ENCODE measurements around the gene SLC12A5.
"Not testable (repeated sequence)": the region's sequence is repeated elsewhere in the genome, so short reads cannot be mapped to it uniquely, and the experiment has no call there.

Gene SLC12A5

DNA sequence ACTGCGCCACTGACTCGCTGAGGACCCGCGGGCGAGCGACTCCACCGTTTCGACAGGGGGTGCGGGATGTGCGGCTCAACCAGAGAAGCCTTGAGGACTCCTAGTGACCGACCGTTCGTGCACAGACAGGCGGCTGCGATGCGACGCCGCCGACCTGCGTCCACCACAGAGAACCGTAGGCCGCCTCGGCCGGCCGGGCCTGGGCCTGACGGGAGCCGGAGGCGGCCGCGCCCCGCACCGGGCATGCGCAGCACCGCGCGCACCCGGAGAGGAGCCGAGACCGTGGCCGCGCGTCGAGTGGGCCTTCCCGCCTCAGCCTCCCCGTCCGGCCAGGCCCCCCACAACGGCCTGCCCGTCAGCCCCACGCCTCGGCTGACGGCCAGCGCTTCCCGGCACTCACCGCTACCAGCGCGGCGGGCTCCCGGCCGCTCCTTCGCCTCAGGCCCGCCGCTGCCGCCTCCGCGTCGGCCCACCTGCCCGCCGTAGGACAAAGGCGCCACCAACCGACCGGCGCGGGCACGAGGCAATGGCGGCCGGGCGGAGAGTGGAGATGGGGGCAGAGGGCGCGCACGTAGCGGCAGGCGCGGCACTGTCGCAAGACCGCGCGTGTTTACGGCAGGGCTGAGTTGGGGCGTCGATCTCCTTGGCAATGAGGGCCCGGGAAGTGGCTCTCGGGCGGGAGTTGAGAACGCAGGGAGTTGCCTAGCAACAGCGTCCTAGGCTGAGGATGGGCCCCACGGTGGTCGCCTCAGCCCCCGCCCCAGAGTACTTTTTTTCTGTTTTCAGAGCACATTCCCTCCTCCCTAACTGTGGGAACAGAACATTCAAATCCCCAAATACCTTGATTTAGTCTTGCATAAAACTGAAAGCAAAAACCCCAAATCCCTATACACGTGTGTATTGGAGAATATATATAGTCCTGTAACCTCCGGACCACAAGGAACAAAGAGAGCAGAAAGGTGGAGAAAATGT, 60.7 kb downstream of the SLC12A5 start, which contains the start of gene NCOA5:
TSS of gene NCOA5 (minus strand) at position 546 of the 972 bp plus-strand sequence. CDS start 10,538 bp downstream, outside the sequence.
- Histone ChIP-seq H3K9me3 (no peaks in the 10 kb centered on the region), H3K27me3 (ENCODE audit: low read depth) (no peaks in the 10 kb centered on the region), H3K36me3 (replicated peaks) (peaks cover 2% of the 10 kb centered on the region; the same call in 1 of the 2 replicates), H3K4me1 (peaks cover 27% of the 10 kb centered on the region), H3K4me3 (peak within 1 kb of the TSS; percentile 75)
- in situ Hi-C loops (cut with MboI; ENCODE audit: low sequenced_read_pairs), result no loop called here
- DNase-seq (ENCODE audit: low spot score in 2 of 2), result peak; percentile 84 to 96

DNA sequence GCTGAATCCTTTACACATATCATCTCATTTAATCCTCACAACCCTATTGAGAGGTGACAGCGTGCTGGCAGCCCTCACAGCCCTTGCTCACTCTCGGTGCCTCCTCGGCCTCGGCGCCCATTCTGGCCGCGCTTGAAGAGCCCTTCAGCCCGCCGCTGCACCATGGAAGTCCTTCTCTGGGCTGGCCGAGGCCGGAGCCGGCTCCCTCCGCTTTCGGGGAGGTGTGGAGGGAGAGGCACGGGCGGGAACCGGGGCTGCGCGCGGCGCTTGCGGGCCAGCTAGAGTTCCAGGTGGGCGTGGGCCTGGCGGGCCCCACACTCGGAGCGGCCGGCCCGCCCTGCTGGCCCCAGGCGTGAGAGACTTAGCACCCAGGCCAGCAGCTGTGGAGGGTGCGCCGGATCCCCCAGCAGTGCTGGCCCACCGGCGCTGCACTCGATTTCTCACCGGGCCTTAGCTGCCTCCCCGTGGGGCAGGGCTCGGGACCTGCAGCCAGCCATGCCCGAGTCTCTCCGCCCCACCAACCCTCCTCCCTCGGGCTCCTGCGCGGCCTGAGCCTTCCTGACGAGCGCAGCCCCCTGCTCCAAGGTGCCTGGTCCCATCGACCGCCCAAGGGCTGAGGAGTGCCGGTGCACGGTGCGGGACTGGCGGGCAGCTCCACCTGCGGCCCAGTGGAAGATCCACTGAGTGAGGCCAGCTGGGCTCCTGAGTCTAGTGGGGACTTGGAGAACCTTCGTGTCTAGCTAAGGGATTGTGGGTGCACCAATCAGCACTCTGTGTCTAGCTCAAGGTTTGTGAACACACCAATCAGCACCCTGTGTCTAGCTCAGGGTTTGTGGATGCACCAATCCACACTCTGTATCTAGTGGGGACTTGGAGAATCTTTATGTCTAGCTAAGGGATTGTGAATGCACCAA, 62.9 kb downstream of the SLC12A5 start:
- H3K36me3 ChIP-seq (replicated peaks); H3K9me3 ChIP-seq; H3K4me3 ChIP-seq; DNase-seq (ENCODE audit: low spot score in 2 of 2); in situ Hi-C loops (cut with MboI; ENCODE audit: low sequenced_read_pairs); H3K27me3 ChIP-seq (ENCODE audit: low read depth): not testable (repeated sequence)
- H3K4me1 ChIP-seq, result peaks cover 13% of the 10 kb centered on the region

DNA sequence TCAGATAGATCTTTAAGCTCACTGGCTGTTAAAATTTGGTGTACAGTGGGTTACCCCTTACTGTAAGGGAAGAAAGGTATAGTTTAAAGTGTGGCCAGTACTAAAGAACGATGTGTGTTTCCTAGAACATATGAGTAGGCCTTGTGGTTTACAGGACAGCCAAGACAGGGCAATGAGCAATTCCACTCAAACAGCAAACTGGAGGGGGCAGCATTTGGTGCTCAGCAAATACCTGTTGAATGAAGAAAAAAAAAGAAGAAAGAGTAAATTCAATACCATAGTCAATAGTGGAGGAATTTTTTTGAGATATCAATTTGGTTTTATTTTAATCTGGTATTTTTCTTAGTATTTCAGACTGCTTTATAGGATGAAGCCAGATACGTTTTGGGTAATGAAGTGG, 64.5 kb downstream of the SLC12A5 start:
- no peaks in the 10 kb centered on the region for H3K4me1 ChIP-seq

DNA sequence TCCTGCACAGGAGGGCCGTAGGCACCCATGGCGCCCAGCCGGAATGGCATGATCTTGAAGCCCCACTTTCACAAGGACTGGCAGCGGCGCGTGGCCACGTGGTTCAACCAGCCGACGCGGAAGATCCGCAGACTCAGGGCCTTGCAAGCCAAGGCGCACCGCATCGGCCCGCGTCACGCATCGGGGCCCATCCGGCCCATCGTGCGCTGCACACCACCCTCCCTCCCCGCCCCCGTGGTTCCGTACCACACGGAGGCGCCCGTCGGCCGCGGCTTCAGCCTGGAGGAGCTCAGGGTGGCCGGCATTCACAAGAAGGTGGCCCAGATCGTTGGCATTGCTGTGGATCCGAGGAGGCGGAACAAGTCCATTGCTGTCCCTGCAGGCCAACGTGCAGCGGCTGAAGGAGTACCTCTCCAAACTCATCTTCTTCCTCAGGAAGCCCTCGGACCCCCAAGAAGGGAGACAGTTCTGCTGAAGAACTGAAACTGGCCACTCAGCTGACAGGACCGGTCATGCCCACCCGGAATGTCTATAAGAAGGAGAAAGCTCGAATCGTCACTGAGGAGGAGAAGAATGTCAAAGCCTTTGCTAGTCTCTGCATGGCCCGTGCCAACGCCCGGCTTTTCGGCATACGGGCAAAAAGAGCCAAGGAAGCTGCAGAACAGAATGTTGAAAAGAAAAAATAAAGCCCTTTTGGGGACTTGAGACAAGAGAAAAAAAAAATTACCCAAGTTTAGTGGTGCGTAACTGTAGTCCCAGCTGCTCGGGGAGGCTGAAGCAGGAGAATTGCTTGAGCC, 70.7 kb downstream of the SLC12A5 start:
- peaks cover 4% of the 10 kb centered on the region; the same call in 1 of the 2 replicates for H3K27me3 ChIP-seq (ENCODE audit: low read depth)
- H3K9me3 ChIP-seq, result peaks cover 7% of the 10 kb centered on the region
- H3K4me3 ChIP-seq, result no peak overlapping the region
- H3K36me3 ChIP-seq (replicated peaks), result no peaks in the 10 kb centered on the region
- no peak for DNase-seq (ENCODE audit: low spot score in 2 of 2)
- no peaks in the 10 kb centered on the region for H3K4me1 ChIP-seq
- in situ Hi-C loops (cut with MboI; ENCODE audit: low sequenced_read_pairs), result no loop called here

More for the DNA sequence above, 64.5 kb downstream of the SLC12A5 start:
- no peak for DNase-seq (ENCODE audit: low spot score in 2 of 2)
- no peaks in the 10 kb centered on the region for H3K9me3 ChIP-seq
- in situ Hi-C loops (cut with MboI; ENCODE audit: low sequenced_read_pairs), result no loop called here
- peaks cover 2% of the 10 kb centered on the region; the same call in 1 of the 2 replicates for H3K36me3 ChIP-seq (replicated peaks)
- H3K4me3 ChIP-seq, result no peak overlapping the region
- H3K27me3 ChIP-seq (ENCODE audit: low read depth), result no peaks in the 10 kb centered on the region

DNA sequence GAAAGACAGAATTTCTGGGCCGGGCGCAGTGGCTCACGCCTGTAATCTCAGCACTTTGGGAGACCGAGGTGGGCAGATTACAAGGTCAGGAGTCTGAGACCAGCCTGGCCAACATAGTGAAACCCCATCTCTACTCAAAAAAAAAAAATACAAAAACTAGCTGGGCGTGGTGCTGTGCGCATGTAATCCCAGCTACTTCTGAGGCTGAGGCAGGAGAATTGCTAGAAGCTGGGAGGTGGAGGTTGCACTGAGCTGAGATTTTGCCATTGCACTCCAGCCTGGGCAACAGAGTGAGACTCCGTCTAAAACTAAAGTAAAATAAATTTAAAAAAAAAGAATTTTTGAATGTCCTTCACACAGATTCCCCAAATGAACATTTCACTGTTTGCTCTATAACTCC, 71.4 kb downstream of the SLC12A5 start:
- H3K4me3 ChIP-seq; in situ Hi-C loops (cut with MboI; ENCODE audit: low sequenced_read_pairs); H3K4me1 ChIP-seq; H3K27me3 ChIP-seq (ENCODE audit: low read depth); DNase-seq (ENCODE audit: low spot score in 2 of 2); H3K9me3 ChIP-seq; H3K36me3 ChIP-seq (replicated peaks): not testable (repeated sequence)

DNA sequence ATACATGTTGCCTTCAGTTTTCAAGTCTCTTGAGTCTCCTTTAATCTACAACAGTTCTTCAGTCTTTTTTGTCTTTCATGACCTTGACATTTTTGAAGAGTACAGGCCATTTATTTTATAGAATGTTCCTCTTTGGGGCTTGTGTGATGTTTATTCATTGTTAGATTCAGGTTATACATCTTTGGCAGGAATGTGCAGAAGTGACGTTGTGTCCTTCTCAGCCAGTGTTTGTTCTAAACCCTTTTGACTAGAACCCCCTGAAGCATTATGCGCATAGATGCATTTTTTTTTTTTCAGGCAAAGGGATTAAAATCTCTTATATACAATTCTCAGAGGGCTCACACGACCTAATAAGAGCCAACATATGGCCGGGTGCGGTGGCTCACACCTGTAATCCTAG, 72.0 kb downstream of the SLC12A5 start:
- Histone ChIP-seq H3K4me1 (no peaks in the 10 kb centered on the region), H3K9me3 (peaks cover 7% of the 10 kb centered on the region), H3K36me3 (replicated peaks) (no peaks in the 10 kb centered on the region), H3K27me3 (ENCODE audit: low read depth) (peaks cover 9% of the 10 kb centered on the region), H3K4me3 (no peak overlapping the region)
- in situ Hi-C loops (cut with MboI; ENCODE audit: low sequenced_read_pairs), result no loop called here
- peak in 1 of 2 experiments; percentile 54 for DNase-seq (ENCODE audit: low spot score in 2 of 2)

DNA sequence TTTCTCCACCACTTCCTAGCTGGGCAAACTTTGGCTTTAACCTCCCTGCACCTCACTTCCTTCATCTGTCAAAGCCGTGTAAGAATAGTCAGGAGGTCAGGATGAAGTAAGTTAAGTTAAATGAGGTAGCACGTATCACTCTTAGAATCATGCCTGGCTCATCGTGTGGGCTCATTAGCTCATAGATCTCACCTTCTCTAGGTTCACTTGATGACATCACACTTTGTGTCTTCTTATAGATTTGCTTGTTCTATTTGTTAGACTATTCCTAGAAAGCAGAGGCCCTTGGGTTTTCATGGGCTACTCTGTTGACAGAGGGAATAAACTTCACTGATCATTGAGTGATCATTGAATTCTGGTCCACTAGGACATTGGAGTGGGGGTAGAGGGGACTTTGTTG, 72.9 kb downstream of the SLC12A5 start:
- DNase-seq (ENCODE audit: low spot score in 2 of 2), result no peak
- in situ Hi-C loops (cut with MboI; ENCODE audit: low sequenced_read_pairs), result no loop called here
- Histone ChIP-seq H3K27me3 (ENCODE audit: low read depth) (peaks cover 14% of the 10 kb centered on the region), H3K9me3 (peaks cover 7% of the 10 kb centered on the region), H3K36me3 (replicated peaks) (no peaks in the 10 kb centered on the region), H3K4me3 (no peak overlapping the region), H3K4me1 (no peaks in the 10 kb centered on the region)

DNA sequence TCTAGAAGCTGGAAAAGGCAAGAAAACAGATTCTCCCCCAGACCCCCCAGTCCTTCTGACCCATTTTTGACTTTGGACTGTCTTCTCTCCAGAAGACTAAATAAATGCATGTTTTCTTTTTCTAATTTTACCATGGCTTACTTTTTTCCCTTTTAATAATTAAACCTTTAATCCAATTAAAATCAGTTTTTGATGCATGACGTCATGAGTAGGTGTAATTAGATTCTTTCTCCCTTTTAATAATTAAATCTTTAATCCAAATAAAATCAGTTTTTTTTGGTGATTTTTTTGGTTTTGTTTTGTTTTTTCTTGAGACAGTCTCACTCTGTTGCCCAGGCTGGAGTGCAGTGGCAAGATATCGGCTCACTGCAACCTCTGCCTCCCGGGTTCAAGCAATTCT, 73.9 kb downstream of the SLC12A5 start:
- DNase-seq (ENCODE audit: low spot score in 2 of 2), result no peak
- H3K4me3 ChIP-seq, result no peak overlapping the region
- no peaks in the 10 kb centered on the region for H3K4me1 ChIP-seq
- peaks cover 7% of the 10 kb centered on the region for H3K9me3 ChIP-seq
- H3K36me3 ChIP-seq (replicated peaks), result no peaks in the 10 kb centered on the region
- in situ Hi-C loops (cut with MboI; ENCODE audit: low sequenced_read_pairs), result no loop called here
- H3K27me3 ChIP-seq (ENCODE audit: low read depth), result peaks cover 18% of the 10 kb centered on the region

DNA sequence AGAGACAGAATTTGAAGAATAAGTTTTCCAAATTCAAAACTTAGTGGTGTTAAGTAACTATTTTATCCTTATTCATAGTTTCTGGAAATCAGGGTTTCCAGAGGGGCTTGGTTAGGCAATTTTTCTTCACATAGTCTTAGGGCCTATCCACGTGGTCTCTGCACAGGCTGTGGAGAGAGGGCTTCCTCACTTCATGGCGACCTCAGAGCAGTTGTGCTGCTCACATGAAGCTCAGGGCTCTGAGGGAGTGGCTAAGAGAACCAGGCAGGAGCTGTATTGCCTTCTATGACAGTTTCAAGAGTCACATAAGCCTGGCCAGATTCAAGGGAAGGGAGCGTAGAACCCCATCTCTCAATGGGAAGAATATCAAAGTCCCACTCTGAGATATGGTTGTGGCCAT, 75.2 kb downstream of the SLC12A5 start:
- H3K27me3 ChIP-seq (ENCODE audit: low read depth), result peaks cover 18% of the 10 kb centered on the region
- no peaks in the 10 kb centered on the region for H3K4me1 ChIP-seq
- no peaks in the 10 kb centered on the region for H3K36me3 ChIP-seq (replicated peaks)
- in situ Hi-C loops (cut with MboI; ENCODE audit: low sequenced_read_pairs), result no loop called here
- no peak for DNase-seq (ENCODE audit: low spot score in 2 of 2)
- no peak overlapping the region for H3K4me3 ChIP-seq
- peaks cover 7% of the 10 kb centered on the region for H3K9me3 ChIP-seq

DNA sequence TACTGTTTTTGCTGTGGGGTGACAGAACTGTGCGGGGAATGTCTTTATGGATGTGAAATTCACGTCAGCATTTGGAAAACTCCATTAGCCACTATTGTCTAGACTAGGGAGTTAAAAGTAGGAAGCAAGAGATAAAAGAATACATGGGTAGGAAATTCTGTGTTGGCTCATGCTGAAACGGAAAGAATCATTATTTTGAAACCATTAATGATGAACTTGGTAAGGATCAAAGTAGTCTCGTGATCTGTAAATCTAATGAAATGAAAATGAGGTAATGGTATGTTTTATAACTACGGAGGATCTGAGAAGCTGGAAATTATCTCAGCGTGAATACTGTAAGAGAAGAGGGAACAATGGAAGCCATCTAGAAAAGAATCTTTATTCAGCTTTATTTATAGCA, 78.0 kb downstream of the SLC12A5 start:
- Histone ChIP-seq H3K27me3 (ENCODE audit: low read depth) (peaks cover 34% of the 10 kb centered on the region), H3K9me3 (peaks cover 7% of the 10 kb centered on the region), H3K4me3 (no peak overlapping the region), H3K36me3 (replicated peaks) (no peaks in the 10 kb centered on the region), H3K4me1 (no peaks in the 10 kb centered on the region)
- in situ Hi-C loops (cut with MboI; ENCODE audit: low sequenced_read_pairs), result no loop called here
- DNase-seq (ENCODE audit: low spot score in 2 of 2), result no peak

DNA sequence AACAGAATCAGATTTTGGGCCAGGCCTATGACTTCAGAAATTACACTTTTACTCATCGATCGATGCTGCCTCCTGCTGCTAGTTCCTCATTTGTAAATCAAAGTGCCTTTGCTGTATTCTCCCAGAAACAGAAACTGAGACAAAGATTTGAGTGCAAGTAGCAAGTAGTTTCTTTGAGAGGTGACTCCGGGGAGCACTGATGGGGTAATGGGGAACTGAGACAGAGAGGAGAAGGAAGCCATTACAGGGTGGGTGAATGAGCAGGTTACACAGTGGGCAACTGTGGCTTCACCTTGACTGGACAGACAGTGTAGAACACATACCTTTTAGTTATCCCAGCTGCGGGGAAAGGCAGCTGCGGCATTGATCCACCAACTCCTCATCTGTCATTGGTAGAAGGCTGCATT, 79.4 kb downstream of the SLC12A5 start:
- in situ Hi-C loops (cut with MboI; ENCODE audit: low sequenced_read_pairs), result no loop called here
- H3K9me3 ChIP-seq, result peaks cover 5% of the 10 kb centered on the region; the same call in 1 of the 2 replicates
- H3K4me1 ChIP-seq, result no peaks in the 10 kb centered on the region
- H3K4me3 ChIP-seq, result no peak overlapping the region
- H3K27me3 ChIP-seq (ENCODE audit: low read depth), result peaks cover 34% of the 10 kb centered on the region
- no peaks in the 10 kb centered on the region for H3K36me3 ChIP-seq (replicated peaks)
- DNase-seq (ENCODE audit: low spot score in 2 of 2), result no peak

DNA sequence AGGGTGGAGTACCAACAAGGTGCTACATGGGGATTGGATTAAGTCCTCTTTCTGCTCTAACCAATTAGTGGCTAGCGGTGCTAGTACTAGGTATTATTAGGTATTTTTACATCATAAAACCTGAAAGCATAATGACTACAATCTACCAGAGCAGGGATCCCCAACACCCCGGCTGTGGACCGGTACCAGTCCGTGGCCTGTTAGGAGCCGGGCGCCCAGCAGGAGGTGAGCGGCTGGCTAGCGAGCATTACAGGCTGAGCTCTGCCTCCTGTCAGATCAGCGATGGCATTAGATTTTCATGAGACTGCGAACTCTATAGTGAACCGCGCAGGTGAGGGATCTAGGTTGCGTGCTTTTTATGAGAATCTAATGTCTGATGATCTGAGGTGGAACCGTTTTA, 80.0 kb downstream of the SLC12A5 start:
- peaks cover 31% of the 10 kb centered on the region for H3K27me3 ChIP-seq (ENCODE audit: low read depth)
- no peaks in the 10 kb centered on the region for H3K36me3 ChIP-seq (replicated peaks)
- in situ Hi-C loops (cut with MboI; ENCODE audit: low sequenced_read_pairs), result no loop called here
- no peak for DNase-seq (ENCODE audit: low spot score in 2 of 2)
- H3K4me3 ChIP-seq, result no peak overlapping the region
- H3K9me3 ChIP-seq, result peaks cover under 1% of the 10 kb centered on the region; the same call in 1 of the 2 replicates
- H3K4me1 ChIP-seq, result no peaks in the 10 kb centered on the region

Data from HAP-1 (cell line).